NB4 (cell line): ENCODE measurements around the gene EBI3.
A peak's percentile ranks its signal among the peaks of the same experiment; 100 is the strongest.

Source experiments
- CTCF ChIP-seq: IDR thresholded peaks from one replicate; pipeline ENCODE4 v1.5.1; 2012; ENCODE audit warnings: low read depth, low read length
- MYC ChIP-seq: IDR thresholded peaks from 2 replicates; pipeline ENCODE4 v1.6.1; 2011; ENCODE audit warnings: low read depth, low read length
- POLR2A ChIP-seq: IDR thresholded peaks from 2 replicates; pipeline ENCODE4 v1.6.1; 2011; ENCODE audit warnings: mild to moderate bottlenecking; ENCODE audit not compliant: insufficient read length; ENCODE audit errors: extremely low read depth
- TF ChIP-seq, protein P1 (sequence below): IDR thresholded peaks from 2 replicates; pipeline ENCODE4 v1.6.1; 2011; ENCODE audit warnings: low read depth, low read length

DNA sequence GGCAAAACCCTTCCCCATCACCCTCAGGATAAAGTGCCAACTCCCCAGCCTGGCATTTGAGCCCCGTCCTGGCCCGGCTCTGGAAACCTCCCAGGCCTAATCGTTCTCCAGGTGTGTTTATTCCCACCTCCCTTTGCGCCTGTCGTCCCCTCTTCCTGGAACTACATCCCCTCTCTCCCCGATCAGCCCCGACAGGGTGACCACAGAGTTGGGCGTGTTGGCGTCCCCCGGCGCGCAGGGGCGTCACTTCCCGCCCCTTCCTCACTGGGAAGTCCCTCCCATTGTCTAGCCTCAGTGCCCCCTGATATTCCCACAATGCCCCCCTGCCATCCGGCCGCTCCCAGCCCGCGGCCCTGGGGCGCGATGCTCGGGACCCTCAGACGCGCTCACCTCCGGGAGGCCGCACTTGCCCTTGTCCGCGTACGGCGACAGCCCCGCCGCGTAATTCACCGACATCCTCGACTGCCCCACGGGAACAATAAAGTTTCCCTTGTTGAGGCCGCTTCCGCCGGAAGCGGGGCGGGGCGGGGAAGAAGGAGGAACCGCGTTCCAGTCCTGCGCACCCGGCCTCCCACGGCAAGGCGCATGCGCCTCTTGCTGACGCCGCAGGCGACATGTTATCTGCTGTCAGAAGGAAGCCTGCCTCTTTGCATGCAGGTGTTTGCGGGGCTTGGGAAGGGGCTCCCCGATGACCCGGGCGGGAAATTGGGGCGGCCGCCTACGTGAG is 47.1 kb upstream of the EBI3 start, which contains the start of the genes ANKRD24 and SIRT6:
- no peak for TF ChIP-seq CTCF
- peak; percentile 50 for TF ChIP-seq POLR2A
- TF ChIP-seq, protein P1, sequence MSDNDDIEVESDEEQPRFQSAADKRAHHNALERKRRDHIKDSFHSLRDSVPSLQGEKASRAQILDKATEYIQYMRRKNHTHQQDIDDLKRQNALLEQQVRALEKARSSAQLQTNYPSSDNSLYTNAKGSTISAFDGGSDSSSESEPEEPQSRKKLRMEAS = peak; percentile 81
- TF ChIP-seq MYC = peak; percentile 64
